Measurements from ENCODE around the gene TMBIM1. TPM values are rescaled to one million over a fixed set of nuclear protein-coding genes. Genes with fewer than 3 reads are reported as not detected.
"Not testable (repeated sequence)": the region's sequence is repeated elsewhere in the genome, so short reads cannot be mapped to it uniquely, and the experiment has no call there.

Gene TMBIM1
- total RNA-seq, 1 experiment from 2014 or later = 70.5 TPM

DNA sequence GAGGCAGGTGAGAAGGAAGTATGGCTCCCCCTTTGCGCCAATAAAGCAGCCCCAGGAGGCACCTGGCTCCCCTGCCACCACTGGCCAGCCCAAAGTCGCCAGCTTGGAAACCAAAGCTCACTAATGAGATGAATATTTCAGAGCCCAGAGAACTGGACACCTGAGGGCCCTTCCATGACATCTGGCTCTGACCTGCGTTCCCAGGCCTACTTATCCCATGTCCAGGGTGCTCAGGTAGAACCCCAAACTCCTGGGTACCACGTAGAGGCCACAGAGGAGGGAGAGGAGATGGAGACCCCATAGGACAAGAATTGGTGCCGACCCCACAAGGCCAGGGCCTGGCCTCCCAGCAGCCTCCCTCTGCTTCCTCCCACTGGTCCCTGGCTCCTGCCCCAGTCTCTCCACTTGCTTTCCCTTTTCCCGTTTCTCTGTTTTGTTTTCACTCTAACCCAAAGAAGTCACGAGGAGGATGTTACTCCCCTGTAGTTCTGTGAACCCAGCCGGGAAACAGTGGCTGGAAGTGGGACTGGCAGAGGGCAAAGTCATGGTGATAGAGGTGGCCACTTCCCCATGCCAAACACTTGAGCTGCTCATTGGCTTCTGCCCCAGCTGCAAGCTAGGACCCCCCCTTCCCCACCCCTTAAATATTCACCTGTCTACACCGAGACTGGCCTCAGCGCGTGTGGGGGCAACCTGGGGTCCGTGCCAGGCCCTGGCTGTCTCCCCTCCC is 820 bp downstream of the TMBIM1 start:
- DNase-seq (ENCODE audit: low spot score) = no peak

DNA sequence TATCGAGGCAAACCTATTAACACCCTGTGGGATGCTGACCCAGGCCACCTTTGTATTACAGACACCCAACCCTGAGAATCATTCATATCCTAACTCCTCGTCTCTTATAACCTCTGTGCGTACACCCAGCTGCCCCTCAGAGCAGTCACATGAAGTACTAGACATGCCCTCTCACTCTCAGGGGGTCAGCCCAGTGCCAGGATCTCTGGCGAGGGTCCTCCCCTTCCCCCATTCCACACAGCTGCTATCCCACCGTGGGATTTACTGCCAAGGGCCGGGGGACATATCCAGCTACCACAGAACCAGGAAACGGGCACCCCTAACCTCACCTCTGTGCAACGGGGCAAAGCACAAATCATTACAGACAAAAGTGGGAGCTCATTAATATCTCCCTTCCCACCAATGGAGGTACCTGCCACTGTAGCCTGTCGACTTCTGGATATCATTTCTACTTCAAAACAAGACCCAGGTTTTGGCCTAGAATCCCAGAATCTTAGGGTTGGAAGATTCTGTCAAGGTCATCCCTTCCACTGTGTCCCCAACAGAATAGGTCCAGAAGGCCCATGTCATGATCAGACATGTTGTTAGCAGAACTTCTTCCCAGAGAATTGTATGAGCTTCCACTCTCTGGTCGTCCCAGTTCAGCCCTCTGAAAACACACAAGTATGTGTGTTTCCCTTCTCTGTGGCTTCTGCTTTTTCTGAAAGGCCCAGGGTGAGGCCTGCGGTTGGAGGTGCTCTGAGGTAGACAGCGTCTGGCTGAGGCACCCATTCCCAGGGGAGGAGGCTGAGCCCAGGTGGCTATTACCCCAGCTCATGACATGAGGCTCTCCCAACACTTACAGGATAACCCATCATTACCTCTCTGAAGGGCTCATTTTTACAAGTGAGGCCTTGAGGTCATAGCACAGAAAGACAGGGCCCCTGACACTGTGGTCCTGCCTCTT is 1.7 kb downstream of the TMBIM1 start:
- DNase-seq (ENCODE audit: low spot score) = no peak

DNA sequence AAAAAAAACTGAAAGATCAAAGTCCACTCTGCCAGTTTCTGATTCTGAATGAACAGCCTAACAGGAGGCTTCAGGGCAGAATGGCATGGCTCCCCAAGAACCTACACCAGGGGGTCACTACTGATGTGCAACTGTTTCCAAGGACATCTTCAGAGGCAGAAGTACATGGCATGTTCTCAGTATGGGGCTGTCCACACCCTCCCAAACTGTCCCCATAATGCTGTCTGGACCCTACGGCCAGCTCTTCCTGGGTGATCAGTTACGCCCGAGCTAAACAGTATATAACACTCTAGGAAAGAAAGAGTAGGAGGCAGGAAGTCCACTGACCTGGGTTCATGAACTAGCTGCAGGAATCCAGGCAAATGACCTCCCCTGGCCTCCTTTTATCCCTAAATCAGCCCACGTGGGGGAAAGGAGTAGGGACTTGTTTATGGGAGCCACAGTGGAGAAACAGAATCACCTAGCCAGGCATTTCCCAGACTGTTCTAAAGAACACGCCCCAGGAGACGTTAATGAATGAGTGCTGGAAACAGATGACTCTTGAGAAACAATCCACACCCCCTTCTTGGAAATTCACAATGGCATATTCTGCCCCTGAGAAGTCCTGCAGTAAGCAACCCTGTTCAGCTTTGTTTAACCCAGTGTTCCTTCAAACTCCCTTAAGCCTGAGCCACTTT is 2.5 kb downstream of the TMBIM1 start:
- DNase-seq (ENCODE audit: low spot score) = no peak

DNA sequence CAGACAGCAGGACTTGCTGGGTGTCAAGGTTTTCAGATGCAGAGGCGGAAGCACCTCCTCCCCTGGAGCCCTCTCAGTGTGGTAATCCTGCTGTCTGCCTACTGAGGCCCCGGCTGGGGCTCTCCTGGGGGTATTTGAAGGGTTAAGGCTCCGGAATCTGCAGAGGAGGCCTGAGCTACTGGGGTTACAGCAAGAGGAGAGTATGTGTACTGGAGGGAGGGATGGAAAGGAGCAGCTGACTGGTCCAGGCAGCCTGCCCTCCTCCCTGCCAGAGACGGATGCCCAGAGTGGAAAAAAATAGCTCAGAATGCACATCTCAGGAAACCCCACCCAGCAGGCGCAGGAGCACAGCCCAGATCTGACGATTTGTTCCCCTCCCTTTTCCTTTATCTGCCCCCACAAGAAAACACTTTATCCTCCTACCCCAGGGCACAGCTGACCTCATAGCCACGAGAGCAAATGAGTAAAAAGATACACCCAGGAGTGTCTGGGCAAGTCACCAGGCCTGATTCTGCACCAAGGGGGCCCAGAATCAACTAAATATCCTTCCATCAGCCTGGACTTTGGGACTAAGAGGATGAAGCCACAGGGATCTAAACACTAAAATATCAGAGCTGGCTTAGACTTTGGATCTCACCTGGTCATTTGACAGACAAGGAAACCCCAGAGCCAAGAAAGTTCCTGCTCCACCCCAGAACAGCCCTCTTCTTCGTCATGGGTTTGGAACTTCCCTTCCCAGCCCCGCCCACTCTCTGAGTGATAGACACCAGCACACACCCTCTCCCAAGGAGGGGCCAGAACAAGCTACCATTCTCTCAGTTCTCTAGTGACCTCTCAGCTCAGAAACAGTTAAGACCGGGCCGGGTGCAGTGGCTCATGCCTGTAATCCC is 5.5 kb downstream of the TMBIM1 start:
- DNase-seq (ENCODE audit: low spot score) = peak; percentile 90

DNA sequence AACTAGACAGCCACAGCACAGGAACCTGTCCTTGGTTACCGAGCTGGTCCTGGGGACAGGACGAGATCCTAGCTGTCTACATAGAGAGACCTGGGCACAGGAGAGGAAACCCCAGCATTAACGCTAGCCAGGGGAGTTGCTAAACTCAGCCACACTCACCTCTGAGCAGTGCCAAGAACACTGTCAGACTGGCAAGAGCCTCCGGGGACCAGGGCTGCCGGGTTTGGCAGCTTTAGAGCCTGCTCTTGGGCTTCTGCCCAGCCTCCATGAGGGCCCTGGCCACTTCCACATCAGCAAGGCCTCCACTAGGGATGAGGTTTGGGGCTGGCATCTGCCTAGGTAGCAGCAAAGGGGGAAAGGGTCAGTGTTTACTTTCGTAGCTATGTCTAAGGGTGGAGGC is 6.7 kb downstream of the TMBIM1 start:
- no peak for DNase-seq (ENCODE audit: low spot score)

DNA sequence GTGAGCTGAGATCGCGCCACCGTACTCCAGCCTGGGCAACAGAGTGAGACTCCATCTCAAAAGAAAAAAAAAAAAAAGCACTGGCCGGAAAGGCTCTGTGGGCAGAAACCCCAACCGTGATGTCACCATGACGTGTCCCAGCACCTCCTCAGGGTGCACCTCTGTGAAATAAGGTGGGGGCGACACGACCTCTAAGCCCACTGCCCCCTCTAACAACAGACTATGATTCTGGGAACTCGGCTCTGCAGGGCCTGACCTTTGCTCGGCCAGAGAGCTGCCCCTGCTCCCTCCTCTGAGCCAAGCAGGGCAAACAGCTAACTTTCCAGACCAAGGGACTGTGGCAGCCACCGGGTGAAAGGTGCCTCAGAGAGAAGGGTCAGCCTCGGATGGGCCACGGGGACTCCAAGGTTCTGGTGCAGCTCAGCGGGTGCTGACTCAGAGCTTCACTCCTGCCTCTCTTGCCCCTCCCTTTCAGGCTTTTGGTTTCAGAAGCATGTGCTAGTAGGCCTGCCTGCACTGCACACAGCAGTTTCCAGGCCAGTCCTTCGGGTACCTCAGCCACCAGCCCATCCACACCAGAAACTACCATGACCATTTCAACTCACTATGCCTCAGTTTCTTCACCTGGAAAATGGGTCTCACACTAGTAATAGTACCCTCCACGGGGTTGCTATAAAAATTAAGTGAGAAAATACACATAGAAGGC is 8.0 kb downstream of the TMBIM1 start:
- no peak for DNase-seq (ENCODE audit: low spot score)

DNA sequence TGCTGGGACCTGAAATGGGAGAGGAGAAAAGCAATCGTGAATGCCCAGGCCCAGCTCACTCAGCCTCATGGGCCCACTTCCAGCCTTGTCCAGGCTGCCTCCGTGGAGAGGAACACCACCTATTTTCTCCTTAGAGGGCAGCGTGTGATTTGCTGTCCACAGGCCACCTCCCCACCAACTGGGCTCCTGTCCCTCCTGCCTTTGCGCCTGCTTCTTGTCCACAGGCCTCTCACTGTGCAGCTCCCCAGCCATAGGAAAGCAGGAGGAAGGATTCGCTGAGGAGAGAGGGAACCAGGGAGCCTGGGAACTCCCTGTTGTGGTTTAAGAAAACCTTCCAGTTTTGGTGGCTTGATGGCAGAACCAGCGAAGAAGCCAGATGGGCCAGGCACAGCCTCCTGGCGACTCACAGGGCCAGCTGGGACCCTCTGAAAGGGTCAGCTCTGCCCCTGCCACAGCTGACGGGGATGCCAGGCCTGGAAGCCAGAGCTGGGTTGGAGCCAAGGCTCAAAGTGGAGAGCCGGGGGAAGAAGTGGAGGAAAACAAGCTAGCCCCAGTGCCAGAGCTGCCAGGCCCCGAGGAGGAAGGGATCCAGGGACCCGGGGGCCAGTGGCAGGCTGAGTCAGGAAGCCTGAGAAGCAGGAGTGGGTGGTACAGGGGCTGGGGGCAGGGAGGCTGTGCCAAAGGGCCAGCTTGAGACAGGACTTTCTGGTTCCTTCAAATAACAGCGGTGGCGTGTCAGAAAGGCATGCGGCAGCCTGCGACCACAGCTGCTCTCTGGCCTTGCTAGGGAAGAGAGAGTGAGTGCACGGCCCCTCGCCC is 9.9 kb downstream of the TMBIM1 start:
- no peak for DNase-seq (ENCODE audit: low spot score)

DNA sequence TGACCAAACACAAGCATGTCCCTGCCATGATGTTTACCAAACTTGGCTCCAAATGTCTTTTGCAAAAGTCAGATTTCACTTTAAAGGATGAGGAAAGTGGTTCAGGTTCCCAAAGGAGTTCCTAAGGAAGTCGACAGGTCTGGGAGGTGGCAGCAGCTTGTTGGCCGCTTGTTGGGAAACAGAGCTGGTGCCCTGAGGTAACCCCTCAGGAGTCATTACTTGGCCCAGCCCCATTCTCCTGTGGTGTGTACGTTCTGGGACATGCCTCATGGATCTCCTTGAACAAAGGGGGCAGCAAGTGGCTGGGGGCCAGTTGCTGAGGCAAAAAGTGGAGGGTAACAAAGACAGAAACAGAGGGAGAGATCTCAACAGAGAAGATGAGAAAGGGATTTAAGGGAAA is 10.9 kb downstream of the TMBIM1 start:
- no peak for DNase-seq (ENCODE audit: low spot score)

DNA sequence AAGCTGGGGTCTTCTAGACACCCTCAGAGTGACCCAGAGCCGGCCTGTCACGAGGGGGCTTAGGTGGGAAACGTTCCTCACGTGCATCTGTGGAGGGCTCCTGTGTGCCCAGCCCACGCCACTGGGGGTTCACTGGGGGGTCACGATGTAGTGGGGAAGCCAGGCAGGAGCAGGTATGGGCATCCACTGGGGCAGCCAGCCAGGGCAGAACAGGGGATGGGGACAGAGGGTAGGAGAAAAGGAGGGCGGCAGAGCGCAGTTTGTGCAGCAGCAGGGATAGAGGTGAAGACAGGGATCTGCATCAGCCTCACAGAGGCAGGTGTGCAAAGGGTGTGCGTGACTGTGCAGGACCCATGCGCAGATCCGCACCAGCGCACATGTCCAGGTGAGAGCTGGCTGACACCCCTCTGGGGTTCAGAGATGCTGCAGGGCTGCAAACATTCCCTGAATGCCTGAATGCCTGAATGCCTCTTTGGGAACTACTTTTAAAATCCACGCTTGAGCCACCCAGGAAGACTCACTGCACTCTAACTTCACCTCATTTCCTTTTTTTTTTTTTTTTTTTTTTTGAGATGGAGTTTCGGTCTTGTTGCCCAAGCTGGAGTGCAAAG is 11.9 kb downstream of the TMBIM1 start:
- DNase-seq (ENCODE audit: low spot score) = no peak

DNA sequence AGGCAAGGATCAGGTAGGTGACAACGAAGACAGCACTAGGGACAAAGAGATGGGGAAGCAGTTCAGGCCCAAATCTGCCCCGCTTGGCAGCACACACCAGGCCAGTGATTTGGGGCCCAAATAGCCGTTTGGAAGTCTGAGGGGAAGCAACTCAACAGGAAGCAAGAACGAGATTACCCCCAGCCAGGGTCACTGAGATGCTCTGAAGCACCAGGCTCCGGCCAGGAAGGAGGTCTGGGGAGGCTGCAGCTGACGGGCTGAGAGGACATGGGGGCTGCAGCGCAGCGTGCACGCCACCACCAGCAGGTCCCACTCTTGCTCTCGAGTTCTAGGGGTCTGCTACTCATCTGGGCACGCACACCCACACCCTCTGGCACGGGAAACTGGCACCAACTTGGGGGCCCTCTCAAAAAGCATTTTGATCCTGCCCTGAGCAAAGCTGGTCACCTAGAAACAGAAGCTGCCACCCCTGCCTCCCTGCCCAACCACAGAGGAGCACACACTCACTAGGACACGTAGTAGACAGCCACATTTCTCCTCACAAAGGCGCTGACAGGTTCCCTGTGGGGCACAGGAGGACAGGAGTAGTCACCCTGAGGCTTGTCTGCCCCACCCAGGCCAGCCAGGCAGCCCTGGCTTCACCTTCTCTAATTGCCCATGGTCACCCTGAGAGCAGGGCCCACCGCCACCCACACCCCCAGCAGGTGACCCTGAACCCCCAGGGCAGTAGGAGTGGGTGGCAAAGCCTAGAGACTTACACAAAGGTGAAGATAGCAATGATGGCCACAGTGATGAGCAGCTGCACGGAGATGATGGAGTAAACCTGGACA is 13.6 kb downstream of the TMBIM1 start:
- DNase-seq (ENCODE audit: low spot score) = no peak

DNA sequence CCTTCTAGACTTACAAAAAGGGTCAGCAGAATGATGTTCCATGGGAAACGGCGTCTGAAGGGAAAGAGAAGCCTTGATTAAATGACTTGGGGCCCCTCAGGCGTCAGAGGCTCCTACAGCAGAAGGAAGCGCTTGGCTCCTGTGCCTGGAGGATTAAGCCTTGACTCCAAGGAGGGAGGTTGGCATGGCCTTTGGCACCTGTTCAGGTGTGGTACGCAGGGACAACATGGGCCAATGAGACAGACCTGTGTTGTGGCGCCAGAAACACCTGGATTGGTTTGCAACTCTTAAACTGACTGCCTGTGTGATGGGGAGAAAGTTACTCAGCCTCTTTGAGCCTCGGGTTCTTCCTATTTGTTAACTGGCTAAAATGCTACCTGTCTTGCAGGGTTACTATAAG is 14.4 kb downstream of the TMBIM1 start:
- DNase-seq (ENCODE audit: low spot score) = no peak

DNA sequence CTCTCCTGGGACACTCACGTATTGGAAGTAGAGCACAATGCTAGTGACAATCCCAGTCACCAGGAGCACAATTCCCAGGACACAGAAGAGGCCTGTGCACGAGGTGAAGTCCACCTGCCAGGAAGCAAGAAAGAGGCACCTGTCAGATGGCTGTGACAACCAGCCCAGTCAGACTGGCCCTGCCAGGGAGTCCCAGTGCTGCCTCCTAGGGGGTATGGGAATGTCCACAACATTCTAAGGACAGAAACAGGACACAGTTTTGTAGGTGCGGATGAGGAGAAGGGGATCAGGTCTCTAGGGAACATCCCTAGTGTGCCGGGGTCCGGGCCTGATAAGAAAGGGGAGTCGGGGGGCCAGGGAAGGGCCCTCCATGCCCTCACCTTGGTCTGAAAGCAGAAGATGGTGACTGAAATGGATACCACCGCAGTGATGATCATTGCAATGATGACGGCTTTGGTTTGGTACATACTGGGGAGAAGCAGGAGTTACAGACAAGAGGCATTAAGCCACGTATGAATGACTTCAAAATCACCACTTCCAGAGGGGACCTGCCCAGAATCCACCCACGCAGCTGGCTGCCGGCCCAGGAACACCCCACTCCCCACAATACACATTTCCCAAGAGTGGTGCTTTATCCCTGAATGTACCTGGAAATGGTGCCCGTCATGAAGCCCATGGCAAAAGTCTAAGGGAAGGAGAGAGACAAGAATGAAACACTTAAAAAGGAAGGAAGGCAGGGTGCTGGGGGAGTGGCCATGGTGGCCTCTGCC is 15.1 kb downstream of the TMBIM1 start:
- no peak for DNase-seq (ENCODE audit: low spot score)

DNA sequence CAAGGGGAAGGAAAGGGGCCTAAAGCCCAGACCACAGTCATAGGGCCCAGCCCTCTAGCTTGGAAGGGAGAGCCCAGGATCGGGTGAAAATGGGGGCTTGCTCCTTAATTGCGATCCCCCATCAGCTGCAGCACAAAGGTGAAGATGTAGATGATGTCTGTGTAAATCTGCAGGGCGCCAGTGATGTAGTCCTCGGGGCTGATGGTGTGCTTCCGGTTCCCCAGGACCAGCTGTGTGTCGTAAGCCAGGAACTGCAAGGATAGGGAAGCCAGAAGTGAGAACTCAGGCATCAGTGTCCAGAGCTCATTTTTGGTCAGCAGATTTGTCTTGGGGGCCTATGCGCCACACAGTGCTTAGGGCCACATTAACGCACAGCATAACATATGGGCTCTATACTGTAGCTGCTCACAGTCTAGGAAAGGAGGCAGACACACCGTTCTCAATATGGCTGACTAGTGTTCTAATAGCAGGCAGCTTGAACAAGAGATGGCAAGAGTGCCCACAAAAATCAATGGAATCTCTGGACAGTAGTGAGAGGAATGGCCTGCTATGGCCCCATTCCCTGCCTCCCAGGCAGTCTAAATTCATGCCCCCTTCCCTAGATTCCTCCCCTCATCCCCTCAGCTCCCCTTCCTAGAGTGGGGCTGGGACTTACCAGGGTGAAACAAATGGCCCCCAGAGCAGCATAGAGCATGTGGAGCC is 16.8 kb downstream of the TMBIM1 start:
- no peak for DNase-seq (ENCODE audit: low spot score)

DNA sequence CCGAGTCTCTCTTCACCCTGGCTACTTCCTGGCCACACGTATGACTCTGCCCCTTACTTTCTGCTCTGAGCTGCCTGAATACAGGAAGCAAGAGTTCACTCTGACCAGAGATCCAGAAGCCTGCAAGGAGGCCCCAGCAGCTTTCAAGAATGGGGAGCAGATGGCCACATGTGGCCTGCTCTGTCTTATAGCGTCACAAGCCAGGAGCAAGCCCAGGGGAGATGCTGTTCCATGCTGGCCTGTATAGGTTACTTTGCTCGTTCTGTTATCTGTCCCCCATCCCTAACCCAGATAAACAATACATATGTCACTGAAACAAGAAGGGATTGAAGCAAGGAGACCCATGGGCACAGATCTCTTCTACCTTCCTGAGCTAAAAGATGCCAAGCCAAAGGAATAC is 17.7 kb downstream of the TMBIM1 start:
- DNase-seq (ENCODE audit: low spot score) = no peak

DNA sequence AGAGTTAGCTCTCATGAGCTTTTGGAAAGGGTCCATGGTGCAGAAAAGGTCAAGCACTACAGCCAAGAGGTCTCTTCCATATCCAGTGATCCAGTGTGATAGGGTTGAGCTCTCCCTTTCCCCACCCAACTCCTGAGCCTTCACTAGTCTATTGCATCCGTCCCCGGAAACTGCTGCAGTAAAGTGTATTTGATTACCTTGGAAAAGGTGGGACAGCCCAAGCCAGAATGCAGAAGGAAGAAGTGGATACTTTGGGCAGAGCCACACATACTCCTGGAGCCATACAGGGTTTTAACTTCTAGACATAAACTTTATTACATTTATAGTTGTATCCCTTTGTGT is 18.4 kb downstream of the TMBIM1 start:
- no peak for DNase-seq (ENCODE audit: low spot score)

DNA sequence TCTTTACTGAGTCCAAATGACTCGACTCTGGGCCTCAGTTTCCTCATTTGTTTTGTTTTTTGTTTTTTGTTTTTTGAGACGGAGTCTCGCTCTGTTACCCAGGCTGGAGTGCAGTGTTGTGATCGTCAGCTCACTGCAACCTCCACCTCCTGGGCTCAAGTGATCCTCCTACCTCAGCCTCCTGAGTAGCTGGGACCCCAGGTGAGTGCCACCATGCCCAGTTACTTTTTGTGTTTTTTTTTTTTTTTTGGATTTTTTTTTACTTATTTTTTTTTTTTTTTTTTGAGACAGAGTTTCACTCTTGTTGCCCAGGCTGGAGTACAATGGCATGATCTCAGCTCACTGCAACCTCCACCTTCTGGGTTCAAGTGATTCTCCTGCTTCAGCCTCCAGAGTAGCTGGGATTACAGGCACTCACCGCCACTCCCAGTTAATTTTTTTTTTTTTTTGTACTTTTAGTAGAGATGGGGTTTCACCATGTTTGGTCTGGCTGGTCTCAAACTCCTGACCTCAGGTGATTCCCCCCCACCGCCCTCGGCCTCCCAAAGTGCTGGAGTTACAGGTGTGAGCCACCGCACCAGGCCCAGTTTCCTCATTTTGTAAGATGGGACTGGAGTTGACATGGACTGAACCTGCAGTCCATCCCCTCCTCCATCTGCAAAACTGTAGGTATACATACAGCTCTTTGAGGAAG is 18.9 kb downstream of the TMBIM1 start:
- not testable (repeated sequence) for DNase-seq (ENCODE audit: low spot score)
